ENCODE results near the gene TFPI. TPM values are rescaled to one million over a fixed set of nuclear protein-coding genes. Genes with fewer than 3 reads are reported as not detected.

The TFPI gene
- total RNA-seq, 1 experiment from 2014 or later: 129 TPM

DNA sequence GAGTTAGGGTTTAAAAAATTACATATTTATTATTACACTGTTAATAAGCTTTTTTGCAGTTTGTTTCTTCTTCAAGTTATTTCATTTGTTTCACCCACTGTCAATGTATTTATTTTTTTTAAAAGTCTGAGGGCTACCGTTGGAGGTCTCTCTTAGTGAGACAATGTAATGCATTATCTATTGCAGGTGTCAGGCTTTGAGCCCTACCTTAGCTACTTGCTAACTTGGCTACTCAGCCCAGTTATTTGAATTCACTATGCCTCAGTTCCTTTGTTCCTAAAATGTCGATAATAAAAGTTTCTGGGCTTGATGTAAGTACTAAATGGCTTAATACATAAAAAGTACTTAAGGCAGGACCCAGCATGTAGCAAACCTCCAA lies 458 bp upstream of the TFPI start:
- in situ Hi-C loops (cut with HindIII; ENCODE audit: low pct_unique_long_range_greater_than_20kb, low sequenced_read_pairs): no loop called here
- Histone ChIP-seq H3K27me3 (ENCODE audit: control insufficient read depth, insufficient read depth, low read length) (no peaks in the 10 kb centered on the region), H3K9me3 (ENCODE audit: control insufficient read depth, insufficient read depth, low read depth, low read length) (no peaks in the 10 kb centered on the region), H3K4me3 (ENCODE audit: low read depth in 2 of 2, low read length in 2 of 2) (peak overlapping the region; percentile 78 to 83), H3K4me1 (ENCODE audit: control insufficient read depth, insufficient read depth, low read length) (peaks cover 33% of the 10 kb centered on the region), H3K36me3 (ENCODE audit: control insufficient read depth, insufficient read depth, low read length) (peaks cover 7% of the 10 kb centered on the region), H3K27ac (ENCODE audit: low read length) (peak overlapping the region; percentile 98)
- no peak for DNase-seq (ENCODE audit: low read depth, low spot score)
- BruUV-seq (replicated peaks): TSS peak; percentile 91
- CTCF ChIA-PET: interaction anchor here (1.3 kb wide), 1 partner anchor 55 kb away, joined by 3 read pairs; no protein-coding TSS in a partner anchor
- no peak for ATAC-seq
- POLR2A ChIA-PET: interaction anchor here (0.6 kb wide), 1 partner anchor 13 kb away, joined by 3 read pairs; no protein-coding TSS in a partner anchor
- TF ChIP-seq SIN3A (IDR thresholded peaks at IDR 0.05; ENCODE audit: borderline replicate concordance, insufficient read depth, low read depth, low read length) (no peak), POLR2AphosphoS5 (IDR thresholded peaks at IDR 0.05; ENCODE audit: low read depth, low read length) (no peak), TCF7L2 (IDR thresholded peaks at IDR 0.05; ENCODE audit: low read depth, low read length) (no peak)
- TF ChIP-seq, protein P1, sequence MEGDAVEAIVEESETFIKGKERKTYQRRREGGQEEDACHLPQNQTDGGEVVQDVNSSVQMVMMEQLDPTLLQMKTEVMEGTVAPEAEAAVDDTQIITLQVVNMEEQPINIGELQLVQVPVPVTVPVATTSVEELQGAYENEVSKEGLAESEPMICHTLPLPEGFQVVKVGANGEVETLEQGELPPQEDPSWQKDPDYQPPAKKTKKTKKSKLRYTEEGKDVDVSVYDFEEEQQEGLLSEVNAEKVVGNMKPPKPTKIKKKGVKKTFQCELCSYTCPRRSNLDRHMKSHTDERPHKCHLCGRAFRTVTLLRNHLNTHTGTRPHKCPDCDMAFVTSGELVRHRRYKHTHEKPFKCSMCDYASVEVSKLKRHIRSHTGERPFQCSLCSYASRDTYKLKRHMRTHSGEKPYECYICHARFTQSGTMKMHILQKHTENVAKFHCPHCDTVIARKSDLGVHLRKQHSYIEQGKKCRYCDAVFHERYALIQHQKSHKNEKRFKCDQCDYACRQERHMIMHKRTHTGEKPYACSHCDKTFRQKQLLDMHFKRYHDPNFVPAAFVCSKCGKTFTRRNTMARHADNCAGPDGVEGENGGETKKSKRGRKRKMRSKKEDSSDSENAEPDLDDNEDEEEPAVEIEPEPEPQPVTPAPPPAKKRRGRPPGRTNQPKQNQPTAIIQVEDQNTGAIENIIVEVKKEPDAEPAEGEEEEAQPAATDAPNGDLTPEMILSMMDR (IDR thresholded peaks at IDR 0.05): no peak
- TF ChIP-seq, protein P2, sequence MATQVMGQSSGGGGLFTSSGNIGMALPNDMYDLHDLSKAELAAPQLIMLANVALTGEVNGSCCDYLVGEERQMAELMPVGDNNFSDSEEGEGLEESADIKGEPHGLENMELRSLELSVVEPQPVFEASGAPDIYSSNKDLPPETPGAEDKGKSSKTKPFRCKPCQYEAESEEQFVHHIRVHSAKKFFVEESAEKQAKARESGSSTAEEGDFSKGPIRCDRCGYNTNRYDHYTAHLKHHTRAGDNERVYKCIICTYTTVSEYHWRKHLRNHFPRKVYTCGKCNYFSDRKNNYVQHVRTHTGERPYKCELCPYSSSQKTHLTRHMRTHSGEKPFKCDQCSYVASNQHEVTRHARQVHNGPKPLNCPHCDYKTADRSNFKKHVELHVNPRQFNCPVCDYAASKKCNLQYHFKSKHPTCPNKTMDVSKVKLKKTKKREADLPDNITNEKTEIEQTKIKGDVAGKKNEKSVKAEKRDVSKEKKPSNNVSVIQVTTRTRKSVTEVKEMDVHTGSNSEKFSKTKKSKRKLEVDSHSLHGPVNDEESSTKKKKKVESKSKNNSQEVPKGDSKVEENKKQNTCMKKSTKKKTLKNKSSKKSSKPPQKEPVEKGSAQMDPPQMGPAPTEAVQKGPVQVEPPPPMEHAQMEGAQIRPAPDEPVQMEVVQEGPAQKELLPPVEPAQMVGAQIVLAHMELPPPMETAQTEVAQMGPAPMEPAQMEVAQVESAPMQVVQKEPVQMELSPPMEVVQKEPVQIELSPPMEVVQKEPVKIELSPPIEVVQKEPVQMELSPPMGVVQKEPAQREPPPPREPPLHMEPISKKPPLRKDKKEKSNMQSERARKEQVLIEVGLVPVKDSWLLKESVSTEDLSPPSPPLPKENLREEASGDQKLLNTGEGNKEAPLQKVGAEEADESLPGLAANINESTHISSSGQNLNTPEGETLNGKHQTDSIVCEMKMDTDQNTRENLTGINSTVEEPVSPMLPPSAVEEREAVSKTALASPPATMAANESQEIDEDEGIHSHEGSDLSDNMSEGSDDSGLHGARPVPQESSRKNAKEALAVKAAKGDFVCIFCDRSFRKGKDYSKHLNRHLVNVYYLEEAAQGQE (IDR thresholded peaks at IDR 0.05; ENCODE audit: insufficient read depth in 1 of 2, low read depth in 2 of 2, low read length in 1 of 2): no peak
- intact Hi-C loops (cut with micrococcal nuclease; ENCODE audit: unreplicated experiment): no loop called here

DNA sequence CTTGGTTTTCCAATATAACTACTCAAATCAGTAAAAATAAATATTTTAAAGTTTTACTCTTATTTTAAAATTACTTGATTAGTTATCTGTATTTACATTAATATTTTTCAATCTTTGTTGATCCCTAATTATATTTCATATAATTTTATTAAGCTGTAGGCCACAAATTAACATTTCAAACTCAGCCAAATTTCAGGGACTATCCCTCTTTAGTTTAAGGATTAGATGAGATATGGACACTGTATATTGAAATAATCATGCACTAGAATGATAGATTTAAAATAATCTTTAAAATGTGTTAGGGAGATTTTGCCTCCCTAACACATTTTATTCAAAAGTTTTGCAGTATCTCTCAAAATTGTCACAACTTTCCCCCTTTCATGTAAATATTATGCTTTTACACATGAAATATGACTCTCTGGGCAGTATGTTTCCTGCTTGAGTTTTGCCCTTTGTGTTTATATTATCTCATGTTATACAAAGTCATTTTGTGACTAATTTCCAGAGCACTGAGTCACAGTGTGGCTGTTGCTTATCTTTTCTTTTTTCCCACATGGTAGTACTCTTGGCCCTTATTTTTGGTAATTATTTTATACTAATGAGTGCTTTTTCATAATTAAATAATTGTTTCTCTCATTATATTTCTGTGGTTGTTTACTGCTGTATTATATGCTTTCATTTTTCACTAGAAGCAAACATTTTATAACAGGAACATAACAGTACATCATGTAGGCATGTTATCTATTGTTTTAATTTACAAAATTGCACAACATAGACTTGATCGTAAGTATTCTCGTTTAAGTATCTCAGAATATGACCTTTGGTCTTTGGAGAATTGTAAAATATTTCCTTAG lies 1.2 kb downstream of the TFPI start:
- DNase-seq (ENCODE audit: low read depth, low spot score): no peak
- ATAC-seq: peak; percentile 83
- H3K36me3 ChIP-seq (ENCODE audit: control insufficient read depth, insufficient read depth, low read length): peaks cover 11% of the 10 kb centered on the region
- H3K27ac ChIP-seq (ENCODE audit: low read length): peak overlapping the region; percentile 98
- TSS peak; percentile 76 for BruUV-seq (replicated peaks)
- peaks cover 50% of the 10 kb centered on the region for H3K4me1 ChIP-seq (ENCODE audit: control insufficient read depth, insufficient read depth, low read length)
- ChIA-PET CTCF (no interaction called here), POLR2A (no interaction called here)
- H3K27me3 ChIP-seq (ENCODE audit: control insufficient read depth, insufficient read depth, low read length): no peaks in the 10 kb centered on the region
- TF ChIP-seq, protein P1 (IDR thresholded peaks at IDR 0.05): no peak
- TF ChIP-seq, protein P2 (IDR thresholded peaks at IDR 0.05; ENCODE audit: insufficient read depth in 1 of 2, low read depth in 2 of 2, low read length in 1 of 2): no peak
- 0 out of 2 replicates have a peak, but pooled peaks have one; percentile 44 for TF ChIP-seq SIN3A (IDR thresholded peaks at IDR 0.05; ENCODE audit: borderline replicate concordance, insufficient read depth, low read depth, low read length)
- TF ChIP-seq TCF7L2 (IDR thresholded peaks at IDR 0.05; ENCODE audit: low read depth, low read length): no peak
- TF ChIP-seq POLR2AphosphoS5 (IDR thresholded peaks at IDR 0.05; ENCODE audit: low read depth, low read length): peak; percentile 65
- no peaks in the 10 kb centered on the region for H3K9me3 ChIP-seq (ENCODE audit: control insufficient read depth, insufficient read depth, low read depth, low read length)
- peak overlapping the region; percentile 78 to 83 for H3K4me3 ChIP-seq (ENCODE audit: low read depth in 2 of 2, low read length in 2 of 2)
- in situ Hi-C loops (cut with HindIII; ENCODE audit: low pct_unique_long_range_greater_than_20kb, low sequenced_read_pairs) (no loop called here), intact Hi-C loops (cut with micrococcal nuclease; ENCODE audit: unreplicated experiment) (no loop called here)

Measured in Panc1 (cell line).